ENCODE results near the gene COL7A1.

COL7A1 gene

DNA sequence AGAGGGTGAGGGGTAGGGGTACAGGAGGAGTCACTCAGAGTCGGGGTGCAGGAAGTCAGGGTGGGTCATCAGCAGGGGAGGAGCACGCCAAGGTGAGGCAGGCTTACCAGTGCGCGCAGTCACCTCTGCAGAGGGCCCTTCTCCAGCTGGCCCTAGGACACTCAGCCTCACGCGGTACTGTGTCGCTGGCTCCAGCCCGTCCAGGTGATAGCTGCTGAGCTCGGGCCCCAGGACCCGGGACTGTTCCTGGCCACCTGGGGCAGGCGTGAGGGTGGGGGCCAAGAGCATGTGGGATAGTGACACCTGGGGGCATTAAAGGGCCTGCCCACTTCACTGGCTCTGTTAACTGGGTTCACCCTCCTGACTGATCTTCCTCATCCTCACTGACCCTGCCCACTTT lies 7.4 kb downstream of the COL7A1 start:
- DNase-seq: no peak

DNA sequence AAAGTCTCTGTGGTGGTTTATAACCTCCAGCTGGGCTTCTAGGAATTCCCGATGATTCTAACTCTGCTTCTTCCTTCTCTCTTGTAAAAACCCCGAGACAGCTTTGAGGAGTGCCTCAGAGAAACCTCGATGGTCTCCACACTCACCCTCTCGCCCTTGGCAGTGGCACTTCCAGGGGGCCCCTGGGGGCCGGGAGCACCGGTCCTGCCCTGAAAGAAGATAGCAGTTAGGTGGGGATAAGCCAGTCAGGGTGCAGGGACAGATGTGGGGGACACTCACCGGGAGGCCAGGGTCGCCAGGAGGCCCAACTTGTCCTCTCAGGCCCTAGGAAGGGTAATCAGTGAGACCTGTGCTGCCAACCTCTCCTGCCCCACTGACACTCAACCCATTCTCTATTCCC lies 9.7 kb downstream of the COL7A1 start:
- DNase-seq: no peak

DNA sequence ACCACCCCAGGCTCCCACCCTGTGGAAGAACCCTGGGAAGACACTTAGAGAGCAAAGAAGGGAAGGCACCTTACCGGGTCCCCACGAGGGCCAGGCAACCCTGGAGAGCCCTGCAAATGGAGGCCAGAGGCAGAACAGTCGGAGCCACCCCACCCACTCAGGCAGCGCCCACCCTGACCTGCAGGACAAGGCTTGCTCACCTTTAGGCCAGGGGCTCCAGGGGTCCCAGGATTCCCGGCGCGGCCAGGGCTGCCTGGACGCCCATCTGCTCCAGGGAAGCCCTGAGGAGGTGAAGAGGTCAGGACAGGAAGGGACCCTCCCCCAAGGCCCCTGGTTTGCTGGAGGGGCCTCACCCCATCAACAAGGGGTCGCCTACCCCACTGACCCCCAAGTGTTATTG lies 10.3 kb downstream of the COL7A1 start:
- DNase-seq: no peak

DNA sequence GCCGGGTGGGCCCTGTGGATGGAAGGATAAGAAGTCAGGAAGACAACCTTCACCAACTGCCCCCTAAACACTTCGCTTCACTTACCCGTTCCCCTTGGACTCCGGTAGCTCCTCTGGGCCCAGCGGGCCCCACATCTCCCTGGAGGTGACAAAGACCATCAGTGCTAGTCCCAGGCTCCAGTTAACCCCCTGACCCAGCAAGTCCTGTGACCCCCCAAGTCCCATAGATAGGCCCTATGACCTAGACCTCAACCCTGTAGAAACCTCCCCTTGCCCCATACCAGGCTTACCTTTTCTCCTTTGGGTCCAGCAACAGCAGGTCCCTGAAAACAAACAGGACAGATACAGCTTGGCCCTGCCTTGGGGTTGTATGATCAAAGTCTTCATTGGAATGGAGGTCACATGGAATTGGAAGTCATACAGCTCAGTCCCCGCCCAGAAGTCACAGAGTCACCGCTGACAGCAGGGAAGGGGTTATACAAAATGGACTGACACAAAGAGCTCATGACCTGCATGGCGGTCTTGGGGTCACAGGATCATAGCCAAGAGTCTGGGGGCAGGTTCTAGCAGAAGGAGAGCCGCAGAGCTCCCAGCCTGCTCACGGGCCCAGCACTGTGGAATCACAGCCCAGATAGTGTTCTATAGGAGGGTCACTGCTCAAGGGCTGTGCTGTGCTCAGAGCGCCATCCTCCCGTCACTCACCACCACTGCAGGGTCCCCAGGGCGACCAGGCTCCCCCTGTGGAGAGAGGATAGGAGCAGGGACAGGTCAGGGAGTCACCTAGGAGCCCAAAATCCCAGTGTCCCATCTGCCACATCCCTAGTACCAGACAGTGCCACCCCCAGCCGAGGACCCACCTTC lies 13.3 kb downstream of the COL7A1 start:
- no peak for DNase-seq

DNA sequence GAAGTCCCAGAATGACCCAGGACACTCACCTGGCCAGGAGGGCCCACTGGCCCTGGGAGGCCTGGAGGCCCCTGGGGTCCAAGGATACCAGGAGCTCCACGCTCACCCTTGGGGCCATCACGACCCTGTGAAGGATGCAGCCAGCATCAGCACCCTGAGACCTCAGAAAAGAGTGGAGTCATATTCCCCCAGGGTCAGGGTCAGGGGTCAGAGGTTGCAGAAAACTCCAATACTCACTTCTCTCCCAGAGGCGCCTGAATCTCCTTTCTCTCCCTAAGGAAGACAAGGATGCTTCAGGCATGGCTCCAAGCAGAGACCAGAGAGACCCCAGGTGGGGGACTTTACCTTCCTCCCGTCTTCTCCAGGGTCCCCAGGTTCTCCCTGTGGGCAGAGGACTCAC lies 18.5 kb downstream of the COL7A1 start:
- DNase-seq: no peak

DNA sequence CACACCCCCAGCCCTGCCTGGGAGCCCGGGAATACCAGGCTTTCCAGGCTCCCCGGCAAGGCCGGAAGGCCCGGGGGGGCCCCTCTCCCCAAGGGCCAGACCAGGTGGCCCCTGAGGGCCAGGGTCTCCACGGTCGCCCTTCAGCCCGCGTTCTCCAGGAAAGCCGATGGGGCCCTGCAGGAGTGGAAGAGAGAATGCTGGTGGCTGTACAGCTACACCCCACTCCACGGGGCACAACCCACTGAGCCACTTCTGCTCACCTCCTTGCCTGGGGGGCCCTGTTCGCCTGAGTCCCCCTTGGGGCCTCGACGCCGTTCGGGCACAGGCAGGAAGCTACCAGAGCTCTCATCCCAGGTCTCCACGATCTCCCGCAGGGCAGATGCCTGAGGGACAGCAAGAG lies 19.8 kb downstream of the COL7A1 start:
- no peak for DNase-seq

DNA sequence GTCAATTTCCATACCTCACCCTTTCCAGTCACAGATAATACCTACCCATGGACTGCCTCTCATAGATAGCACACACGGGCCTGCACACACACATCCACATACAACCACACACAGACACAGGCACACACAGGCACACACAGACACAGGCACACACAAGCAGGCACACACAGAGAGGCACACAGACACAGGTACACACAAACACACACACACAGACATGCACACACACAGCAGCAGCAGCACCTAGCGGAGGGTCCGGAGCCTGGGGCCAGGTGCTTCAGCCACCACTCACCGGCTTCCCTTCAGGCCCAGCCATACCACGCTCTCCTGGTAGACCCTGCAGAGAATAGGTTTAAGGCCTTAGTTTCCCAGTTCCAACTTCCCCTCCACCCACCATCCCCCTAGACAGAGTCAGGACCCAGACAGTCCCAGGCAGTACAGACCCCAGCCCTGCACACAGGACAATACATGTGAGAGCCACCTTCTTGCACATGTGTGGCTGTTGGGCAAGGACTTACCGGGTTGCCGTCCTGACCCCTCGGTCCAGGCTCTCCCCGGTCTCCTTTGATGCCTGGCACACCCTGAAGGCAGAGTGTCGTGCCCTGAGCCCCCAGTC lies 21.1 kb downstream of the COL7A1 start:
- no peak for DNase-seq

DNA sequence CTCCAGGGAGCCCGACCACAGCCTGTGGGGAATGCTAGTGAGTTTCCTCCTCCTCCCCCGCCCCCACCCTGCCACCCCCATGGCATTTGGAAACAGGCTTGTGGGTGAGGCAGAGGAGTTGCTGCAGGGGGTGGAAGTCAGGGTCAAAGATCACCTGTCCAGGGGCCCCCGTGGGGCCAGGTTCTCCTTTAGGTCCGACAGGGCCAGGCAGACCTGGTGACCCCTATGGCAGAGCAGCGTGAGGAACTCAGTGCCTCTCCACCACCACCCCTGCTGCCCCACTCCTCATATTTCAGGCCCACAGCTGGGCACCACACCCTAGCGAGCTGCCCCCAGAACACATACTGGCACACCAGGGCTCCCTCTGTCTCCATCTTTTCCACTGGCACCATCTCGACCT lies 22.6 kb downstream of the COL7A1 start:
- no peak for DNase-seq

DNA sequence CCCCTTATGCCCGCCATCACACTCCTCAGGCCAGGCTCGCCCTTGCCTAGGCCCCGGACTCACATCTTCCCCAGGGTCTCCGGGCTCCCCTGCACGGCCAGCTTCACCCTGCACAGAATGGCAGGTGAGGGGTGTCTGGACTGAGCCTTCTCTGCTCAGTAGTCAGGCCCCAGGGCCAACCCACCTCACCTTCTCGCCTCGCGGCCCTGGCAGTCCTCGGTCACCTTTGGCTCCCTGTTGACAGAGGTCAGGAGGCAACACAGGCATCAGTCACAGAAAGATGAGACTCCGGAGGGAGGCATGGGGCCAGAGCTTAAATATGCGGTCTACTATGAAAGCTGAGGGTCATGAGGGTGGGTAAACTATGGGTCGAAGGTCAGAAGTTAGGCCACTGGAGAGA lies 23.2 kb downstream of the COL7A1 start:
- DNase-seq: no peak

DNA sequence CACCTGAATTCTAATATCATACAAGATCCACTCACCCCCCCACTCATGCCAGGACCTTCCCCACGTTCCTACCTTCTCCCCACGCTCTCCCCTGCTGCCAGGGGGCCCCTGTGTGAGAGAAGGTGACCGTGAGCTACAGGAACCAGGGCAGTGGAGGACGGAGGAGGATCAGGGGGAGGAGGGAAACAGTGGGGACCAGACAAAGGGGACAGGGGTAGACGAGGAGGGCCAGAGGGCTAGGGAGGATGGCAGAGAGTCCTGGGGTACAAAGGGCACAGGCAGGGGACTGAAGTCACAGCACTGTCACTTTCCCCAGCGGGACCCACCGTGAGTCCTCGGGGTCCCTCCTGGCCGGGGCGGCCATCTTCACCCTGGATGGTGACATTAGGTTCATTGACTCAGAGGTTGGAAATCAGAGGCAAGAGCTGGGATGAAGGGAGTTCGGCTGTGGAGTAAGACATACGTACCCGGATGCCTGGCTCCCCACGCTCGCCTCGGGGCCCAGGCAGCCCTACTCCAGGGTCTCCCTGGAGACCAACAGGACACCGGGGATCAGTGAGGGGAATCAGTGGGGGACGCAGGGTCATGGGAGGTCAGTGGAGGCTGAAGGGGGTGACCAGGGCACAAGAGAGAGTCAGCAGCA lies 25.2 kb downstream of the COL7A1 start:
- no peak for DNase-seq

DNA sequence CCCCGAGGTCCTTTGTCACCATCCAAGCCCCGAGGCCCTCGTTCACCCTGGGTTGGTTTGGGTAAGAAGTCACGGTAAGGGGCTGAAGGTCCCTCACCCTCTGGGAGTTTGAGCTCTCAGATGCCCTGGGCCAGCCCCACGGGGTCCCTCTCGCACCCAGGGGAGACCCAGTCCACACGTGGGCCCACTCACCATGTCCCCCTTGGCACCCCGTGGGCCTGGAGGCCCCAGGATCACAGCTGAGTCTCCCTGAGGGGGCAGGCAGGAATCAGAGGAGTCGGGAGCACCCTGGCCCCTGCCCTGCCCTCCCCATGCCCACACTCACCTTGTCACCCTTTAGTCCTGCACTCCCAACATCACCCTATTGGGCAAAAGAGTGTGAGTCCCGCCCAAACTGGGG lies 25.7 kb downstream of the COL7A1 start:
- DNase-seq: no peak

DNA sequence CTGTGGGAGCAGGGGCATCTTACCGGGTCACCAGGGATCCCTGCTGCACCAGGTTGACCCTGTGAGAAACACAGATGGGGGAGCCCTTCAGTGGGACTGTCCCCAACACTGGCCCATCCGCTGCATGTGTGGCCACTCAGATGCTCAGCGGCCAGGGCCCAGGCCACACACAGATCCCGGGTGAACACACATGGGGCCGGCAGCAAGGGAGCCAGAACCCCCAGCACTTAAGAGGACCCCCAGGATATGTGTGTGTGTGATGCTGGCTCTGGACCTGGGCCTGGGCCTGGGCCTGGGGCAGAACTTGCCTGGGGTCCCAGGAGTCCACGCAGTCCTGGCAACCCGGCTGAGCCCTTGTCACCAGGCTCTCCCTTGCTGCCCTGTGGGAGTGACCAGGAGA lies 26.7 kb downstream of the COL7A1 start:
- DNase-seq: no peak

DNA sequence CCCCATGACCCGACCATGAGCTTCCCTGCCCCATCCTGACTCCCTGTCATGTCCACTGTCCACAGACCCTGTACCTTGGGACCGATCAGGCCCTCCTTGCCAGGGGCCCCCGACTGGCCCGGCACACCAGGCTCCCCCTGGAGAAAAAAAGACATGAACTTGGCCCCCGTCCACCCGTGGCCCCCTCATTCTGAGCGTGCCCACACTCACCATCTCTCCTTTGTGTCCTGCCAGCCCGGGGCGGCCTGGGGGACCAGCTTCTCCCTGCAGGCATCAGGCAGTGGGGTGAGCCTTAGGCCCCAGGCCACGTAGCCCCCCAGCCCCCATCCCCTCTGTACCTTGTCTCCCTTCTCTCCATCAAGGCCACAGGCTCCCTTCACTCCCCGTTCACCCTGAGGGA lies 27.6 kb downstream of the COL7A1 start:
- DNase-seq: no peak

DNA sequence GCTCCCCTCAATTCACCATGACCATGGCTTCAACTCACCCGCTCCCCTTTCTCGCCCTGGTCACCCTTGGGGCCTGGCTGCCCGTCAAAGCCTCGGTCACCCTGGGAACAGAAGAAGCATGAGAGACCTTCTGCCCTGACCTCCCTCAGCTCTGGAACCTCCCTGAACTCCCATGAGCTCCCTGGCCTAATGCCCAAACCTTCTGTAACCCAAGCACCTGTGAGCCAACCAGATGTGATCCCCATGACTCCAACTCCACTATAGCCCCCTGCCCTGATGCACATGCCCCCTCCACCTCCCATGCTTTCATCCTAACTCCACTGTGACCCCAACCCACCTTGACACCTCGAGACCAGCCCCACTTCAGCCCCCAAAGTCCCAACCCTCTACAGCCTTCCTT lies 28.0 kb downstream of the COL7A1 start:
- no peak for DNase-seq

DNA sequence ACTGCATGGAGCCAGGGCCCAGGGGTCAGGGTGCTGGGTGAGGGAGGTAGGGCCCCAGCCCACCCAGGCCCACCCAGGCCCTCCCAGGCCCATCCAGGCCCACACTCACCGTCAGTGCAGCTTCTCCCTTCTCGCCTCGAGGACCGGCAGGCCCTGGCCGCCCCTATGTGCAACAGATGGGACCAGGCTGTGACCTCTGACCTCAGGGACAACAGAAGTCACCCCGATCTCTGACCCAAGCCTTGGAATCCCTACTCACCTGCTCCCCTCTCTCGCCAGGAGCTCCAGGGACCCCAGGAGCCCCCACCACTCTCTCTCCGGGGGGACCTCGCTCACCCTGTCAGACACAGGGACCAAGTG lies 28.7 kb downstream of the COL7A1 start:
- DNase-seq: no peak

DNA sequence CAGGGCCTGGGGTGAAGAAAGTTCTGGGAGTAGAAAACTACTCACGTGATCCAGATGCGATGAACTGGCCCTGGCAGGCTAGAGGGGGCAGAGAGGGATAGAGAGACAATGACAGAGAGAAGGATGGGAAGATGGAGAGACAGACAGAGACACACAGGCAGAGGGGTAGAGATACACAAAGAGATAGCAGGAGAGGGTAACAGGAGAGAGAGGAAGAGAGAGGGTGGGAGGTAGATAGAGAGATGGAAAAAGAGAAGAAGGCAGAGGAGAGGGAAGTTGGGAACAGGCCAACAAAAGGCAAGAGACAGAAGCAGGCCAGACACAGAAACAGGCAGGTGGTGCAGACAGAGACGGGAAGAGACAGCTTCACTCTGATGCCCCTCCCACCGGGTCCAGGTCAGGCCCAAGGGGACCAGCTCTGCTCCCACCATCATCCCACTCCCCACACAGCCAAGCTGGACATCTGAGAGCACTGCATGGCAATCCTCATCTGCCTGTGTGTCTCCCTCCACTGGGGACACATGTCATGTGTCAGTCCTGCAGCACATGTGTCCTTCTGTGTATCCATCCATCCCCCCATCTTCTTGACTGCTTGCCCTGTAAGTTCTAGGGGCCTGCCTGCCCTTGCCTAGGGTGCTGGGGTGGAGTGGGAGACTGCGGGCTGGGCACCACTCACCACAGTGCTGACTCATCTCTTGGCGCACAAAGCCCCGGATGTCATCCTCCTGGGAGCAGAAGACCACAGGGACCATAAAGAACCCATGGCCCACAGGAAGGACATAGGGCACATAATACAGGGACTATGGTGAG lies 29.3 kb downstream of the COL7A1 start:
- no peak for DNase-seq

DNA sequence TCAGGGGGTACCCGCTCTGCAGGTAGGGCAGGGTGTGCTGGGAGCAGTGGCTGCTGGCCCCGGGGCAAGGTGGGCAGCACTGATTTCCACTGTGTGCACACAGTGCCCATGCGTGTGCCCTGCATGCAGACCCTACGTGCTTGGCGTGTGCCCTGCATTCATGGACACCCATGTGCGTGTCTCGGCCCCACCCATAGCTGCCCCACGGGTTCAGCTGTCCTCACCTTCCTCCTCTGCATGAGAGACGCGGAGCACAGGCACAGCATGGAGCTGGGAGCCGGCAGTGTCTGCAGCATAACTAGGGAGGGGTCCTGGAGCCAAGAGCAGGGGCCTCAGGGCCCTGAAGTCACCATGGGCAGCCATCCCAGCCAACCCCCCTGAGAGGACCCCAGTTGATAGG lies 29.9 kb downstream of the COL7A1 start:
- DNase-seq: no peak

DNA sequence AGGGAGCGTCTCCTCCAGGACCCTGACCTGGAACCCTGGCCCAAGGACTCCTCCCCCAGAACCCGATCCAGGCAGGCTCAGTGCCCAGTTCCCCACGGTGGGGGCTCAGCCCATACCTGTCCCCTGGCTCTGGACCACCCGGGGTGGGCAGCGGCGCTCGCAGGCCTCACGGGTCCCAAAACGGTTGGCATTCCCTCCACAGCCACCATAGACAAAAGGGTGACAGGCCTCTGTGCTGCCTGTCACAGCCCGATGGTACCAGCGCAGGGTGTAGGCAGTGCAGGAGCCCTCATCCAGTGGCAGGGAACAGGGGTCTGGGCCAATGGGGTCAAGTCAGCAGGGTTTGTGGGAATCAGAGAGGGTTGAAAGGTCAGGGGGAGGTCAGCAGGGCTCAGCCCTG lies 30.5 kb downstream of the COL7A1 start:
- no peak for DNase-seq

DNA sequence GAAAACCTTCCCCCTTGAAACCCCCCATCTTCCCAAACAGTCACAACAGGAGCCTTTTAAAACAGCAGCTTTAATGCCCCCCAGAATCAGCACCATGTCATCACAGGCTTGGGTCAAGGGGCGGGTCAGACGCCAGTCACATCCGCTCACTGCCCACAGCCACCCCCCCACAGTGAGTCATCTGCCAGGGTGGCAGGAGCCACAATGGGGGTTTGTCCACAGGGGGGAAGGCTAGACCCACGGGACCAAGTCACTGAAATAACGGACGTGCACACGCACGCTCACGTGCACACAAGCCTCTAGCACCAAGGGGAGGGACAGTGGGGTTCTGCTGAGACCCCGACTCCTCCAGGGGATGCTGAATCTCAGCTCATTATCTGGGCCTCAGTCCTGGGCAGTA lies 31.1 kb downstream of the COL7A1 start:
- no peak for DNase-seq

DNA sequence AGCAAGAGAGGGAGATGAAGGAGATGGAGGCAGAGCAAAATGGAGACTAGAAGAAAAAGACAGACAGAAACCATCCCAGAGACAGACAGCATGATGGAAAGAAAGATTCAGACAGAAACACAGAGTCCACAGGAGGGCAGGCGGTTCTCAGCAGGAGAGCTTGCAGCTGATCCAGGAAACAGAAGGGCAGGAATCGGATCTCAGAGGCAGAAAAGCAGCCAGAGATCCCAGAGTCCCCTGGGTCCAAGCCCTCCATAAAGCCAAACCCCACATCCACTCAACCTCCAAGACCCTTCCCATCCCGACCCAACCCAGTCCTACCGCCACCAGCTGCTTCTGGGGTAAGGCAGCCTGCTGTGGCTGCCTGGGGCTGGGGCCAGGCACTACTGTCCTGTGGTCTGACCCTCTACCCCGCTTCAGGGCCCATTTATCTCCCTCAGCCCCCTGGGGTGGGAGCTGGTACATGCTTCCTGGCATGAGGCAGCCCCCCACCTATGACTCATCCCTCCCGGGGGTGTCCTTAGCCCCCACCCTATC lies 31.7 kb downstream of the COL7A1 start, which contains the start of gene UCN2:
Gene UCN2 (minus strand): TSS at position 400 of the 537 bp plus-strand sequence. CDS start 657 bp downstream, outside the sequence.
- no peak for DNase-seq

DNA sequence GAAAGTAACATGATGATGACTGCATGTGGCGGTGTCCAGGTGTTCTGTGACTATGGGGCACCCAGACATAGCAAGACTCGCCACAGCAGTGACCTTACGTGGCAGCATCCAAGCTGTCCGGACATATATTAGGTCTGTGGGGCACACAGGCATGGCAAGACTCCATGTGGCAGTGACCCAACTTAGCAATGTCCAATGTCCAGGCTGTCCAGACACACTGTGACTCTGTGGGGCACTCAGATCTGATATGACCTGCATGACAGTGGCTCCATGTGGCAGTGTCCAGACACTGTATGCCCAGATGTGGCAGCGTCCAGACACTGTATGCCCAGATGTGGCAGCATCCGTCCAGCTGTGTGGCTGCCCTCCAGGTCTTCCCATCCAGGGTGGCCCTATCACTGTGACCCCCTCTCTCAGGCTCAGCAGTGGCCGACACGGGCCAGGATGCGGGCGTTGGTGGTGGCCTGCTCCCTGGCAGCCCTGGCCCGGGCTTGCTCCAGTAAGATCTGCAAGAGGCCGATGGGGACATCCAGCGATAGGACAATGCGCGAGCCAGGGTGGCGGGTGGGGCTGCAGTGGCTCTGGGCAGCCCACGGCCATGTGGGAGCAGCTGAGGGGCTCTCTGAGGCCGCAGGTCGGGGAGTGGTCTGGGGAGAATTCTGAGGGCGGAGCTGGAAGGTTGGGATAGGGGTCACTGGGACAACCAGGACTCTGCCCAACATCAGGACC lies 32.6 kb downstream of the COL7A1 start:
- DNase-seq: no peak

DNA sequence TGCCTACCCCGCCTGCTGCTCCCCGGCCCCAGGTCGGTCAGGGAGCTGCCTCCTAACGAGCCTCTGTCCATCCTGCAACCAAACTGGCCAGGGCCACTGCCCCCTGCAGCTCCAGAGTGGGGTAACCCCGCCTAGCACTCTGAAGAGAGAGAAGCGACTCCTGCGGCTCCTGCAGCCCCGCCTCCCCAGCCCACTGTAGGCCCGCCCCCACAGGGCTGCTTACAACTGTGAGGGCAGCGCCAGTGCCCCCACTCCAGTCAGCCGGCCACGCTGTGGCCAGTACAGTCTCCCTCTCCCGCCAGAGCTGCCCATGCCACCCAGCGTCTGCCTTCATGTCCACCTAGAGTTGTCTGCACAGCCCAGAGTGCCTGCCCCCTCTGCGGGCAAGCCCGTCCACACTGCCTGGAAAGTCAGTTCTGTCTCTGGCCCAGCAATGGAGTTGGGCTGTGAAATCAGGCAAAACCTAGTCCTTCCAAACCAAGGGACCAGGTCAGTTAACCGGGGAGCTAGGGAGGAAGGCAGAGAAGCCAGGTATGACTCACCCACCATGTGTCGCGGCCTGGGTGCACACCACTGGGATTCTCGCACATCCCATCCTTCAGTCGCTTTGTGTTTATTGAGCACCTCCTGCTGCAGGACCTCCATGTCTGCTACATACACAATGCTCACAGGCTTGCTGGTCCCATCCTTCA lies 33.9 kb downstream of the COL7A1 start:
- no peak for DNase-seq

All from cortex of kidney (tissue), 1 donor.